ENCODE results near the gene ARL5A. TPM values are rescaled to one million over a fixed set of nuclear protein-coding genes. Genes with fewer than 3 reads are reported as not detected.

ARL5A gene
- total RNA-seq, 2 donors from 2014 or later = 32.0 to 46.5 TPM

- Histone ChIP-seq H3K36me3 (no peaks in the 10 kb centered on the region), H3K9ac (ENCODE audit: low read depth in 2 of 2, low read length in 2 of 2) (no peak overlapping the region), H3K4me1 (no peaks in the 10 kb centered on the region), H3K4me3 (no peak overlapping the region), H3K27me3 (no peaks in the 10 kb centered on the region), H3K27ac (no peak overlapping the region), H3K9me3 (no peaks in the 10 kb centered on the region)
- intact Hi-C loops (cut with DNase I) = no loop called here
- no peak for TF ChIP-seq CTCF (IDR thresholded peaks at IDR 0.05)
- DNase-seq = no peak
Measured at GRCh38 chr2:151845884-151846283, 17.7 kb upstream of the ARL5A start.

- Histone ChIP-seq H3K27me3 (no peaks in the 10 kb centered on the region), H3K9ac (ENCODE audit: low read depth in 2 of 2, low read length in 2 of 2) (no peak overlapping the region), H3K27ac (no peak overlapping the region), H3K9me3 (no peaks in the 10 kb centered on the region), H3K4me1 (no peaks in the 10 kb centered on the region), H3K36me3 (no peaks in the 10 kb centered on the region), H3K4me3 (no peak overlapping the region)
- intact Hi-C loops (cut with DNase I) = no loop called here
- no peak for TF ChIP-seq CTCF (IDR thresholded peaks at IDR 0.05)
- DNase-seq = no peak
Measured at GRCh38 chr2:151845481-151845880, 17.3 kb upstream of the ARL5A start.

GRCh38 chr2:151844211-151844896 is 16.1 kb upstream of the ARL5A start:
- H3K36me3 ChIP-seq = no peaks in the 10 kb centered on the region
- no peaks in the 10 kb centered on the region for H3K27me3 ChIP-seq
- no peak overlapping the region for H3K27ac ChIP-seq
- TF ChIP-seq CTCF (IDR thresholded peaks at IDR 0.05) = no peak
- no peaks in the 10 kb centered on the region for H3K9me3 ChIP-seq
- H3K4me3 ChIP-seq = no peak overlapping the region
- H3K9ac ChIP-seq (ENCODE audit: low read depth in 2 of 2, low read length in 2 of 2) = no peak overlapping the region
- intact Hi-C loops (cut with DNase I) = no loop called here
- no peaks in the 10 kb centered on the region for H3K4me1 ChIP-seq
- no peak for DNase-seq

GRCh38 chr2:151843691-151844061 is 15.5 kb upstream of the ARL5A start:
- no peak for TF ChIP-seq CTCF (IDR thresholded peaks at IDR 0.05)
- Histone ChIP-seq H3K27ac (no peak overlapping the region), H3K4me3 (no peak overlapping the region), H3K4me1 (no peaks in the 10 kb centered on the region), H3K36me3 (no peaks in the 10 kb centered on the region), H3K9ac (ENCODE audit: low read depth in 2 of 2, low read length in 2 of 2) (no peak overlapping the region), H3K9me3 (no peaks in the 10 kb centered on the region), H3K27me3 (no peaks in the 10 kb centered on the region)
- intact Hi-C loops (cut with DNase I) = no loop called here
- no peak for DNase-seq

- TF ChIP-seq CTCF (IDR thresholded peaks at IDR 0.05) = no peak
Measured at GRCh38 chr2:151842830-151843690, 14.8 kb upstream of the ARL5A start.

More at GRCh38 chr2:151842830-151843690, 14.8 kb upstream of the ARL5A start:
- Histone ChIP-seq H3K27me3 (no peaks in the 10 kb centered on the region), H3K27ac (no peak overlapping the region), H3K9me3 (no peaks in the 10 kb centered on the region), H3K9ac (ENCODE audit: low read depth in 2 of 2, low read length in 2 of 2) (no peak overlapping the region), H3K36me3 (no peaks in the 10 kb centered on the region), H3K4me1 (no peaks in the 10 kb centered on the region), H3K4me3 (no peak overlapping the region)
- DNase-seq = no peak
- intact Hi-C loops (cut with DNase I) = no loop called here
